ENCODE data around the gene SALL3.

- TF ChIP-seq CTCF (IDR thresholded peaks at IDR 0.05) = no peak
- no peak for TF ChIP-seq POLR2A (IDR thresholded peaks at IDR 0.05)
- no peak for TF ChIP-seq POLR2AphosphoS5 (IDR thresholded peaks at IDR 0.05)
These were observed 17.5 kb upstream of the SALL3 start for GRCh38 chr18:78962098-78962497.
